Heart left ventricle (tissue), 13 donors: Measurements from ENCODE around the gene SDHC.

ENCODE experiments used
- CTCF ChIP-seq, 12 donors: fragments of 200-600 bp; sonication (generic) in 4 of 12; IDR thresholded peaks; one replicate each; pipeline versions ENCODE4 v1.5.0 to v1.8.0; 2018 to 2022; ENCODE audit warnings: antibody characterized with exemption in 12 of 12, mild to moderate bottlenecking in 5 of 12
- POLR2A ChIP-seq, 2 donors: fragments of 450-650 bp; IDR thresholded peaks; one replicate each; pipeline ENCODE4 v1.6.1; 2017; ENCODE audit warnings: antibody characterized with exemption in 2 of 2, mild to moderate bottlenecking in 2 of 2, moderate library complexity in 2 of 2
- donor health status: ischemic (EF 13 %, LVEDD 7.1; RV severe dilation, severe dysfunction).
- donor health status: DM: no; HTN: yes; CAD: no.
- donor health status: DM: no; HTN: no; CAD: no.
- donor health status: ischemic (EF 25% LVEDD 6.9; RV normal size, moderate dysfunction).
- donor health status: ischemic (EF 25% LVEDD 5.7; RV mildly dilated, moderate dysfunction).
- donor health status: ischemic (EF 35%, LVEDD 5.7; RV mildly dilated, moderate dysfunction).
- donor health status: nonischemic (EF 11% LVEDD 7.7; RV severe dilation, severe dysfunction).
- donor health status: DM: yes; HTN: yes; CAD: no.
- donor health status: PGD.
- donor health status: ischemic (EF 29% LVEDD 5.4; RV normal size, mild dysfunction).
- donor health status: nonischemic (EF 23%, LVEDD 6.1; RV moderate dilation, normal function).

GRCh38 chr1:161367684-161368400 lies 53.7 kb downstream of the SDHC start, which contains the start of gene CFAP126:
- TF ChIP-seq POLR2A (IDR thresholded peaks at IDR 0.05), result no peak
- peak in 7 of 12 donors; percentile 15 to 42 (median 26) for TF ChIP-seq CTCF (IDR thresholded peaks at IDR 0.05)
